Testis (tissue), 5 donors: Measurements from ENCODE around the gene POLQ. TPM values are rescaled to one million over a fixed set of nuclear protein-coding genes. Genes with fewer than 3 reads are reported as not detected.
"Not testable (repeated sequence)": the region's sequence is repeated elsewhere in the genome, so short reads cannot be mapped to it uniquely, and the experiment has no call there.

Source experiments
- DNase-seq: peaks from one replicate; pipeline ENCODE4 v3.0.0-alpha.2; 2019
- H3K27ac ChIP-seq, 2 donors: fragments of 200-600 bp; sonication (generic); one replicate each; pipeline ENCODE4 v1.5.1; 2019
- H3K27me3 ChIP-seq: fragments of 200-600 bp; sonication (generic); one replicate; pipeline ENCODE4 v1.5.1; 2019
- H3K36me3 ChIP-seq: fragments of 200-600 bp; sonication (generic); one replicate; pipeline ENCODE4 v1.5.1; 2017; ENCODE audit warnings: low read depth; ENCODE audit errors: missing control alignments
- H3K4me1 ChIP-seq: fragments of 200-600 bp; sonication (generic); one replicate; pipeline ENCODE4 v1.5.1; 2019
- H3K4me3 ChIP-seq, 2 donors: fragments of 200-600 bp; sonication (generic); one replicate each; pipeline ENCODE4 v1.5.1; 2017 to 2019
- H3K9me3 ChIP-seq: fragments of 200-600 bp; sonication (generic); one replicate; pipeline ENCODE4 v1.5.1; 2017
- POLR2A ChIP-seq: fragments of 450-650 bp; IDR thresholded peaks from one replicate; pipeline ENCODE4 v1.6.1; 2017; ENCODE audit warnings: antibody characterized with exemption, mild to moderate bottlenecking, moderate library complexity
- WGBS, 2 donors: methylation state at CpG; one replicate each; pipeline ENCODE4 v1.1.5; 2018; 5-methylcytosine and 5-hydroxymethylcytosine counted together
- intact Hi-C: fragments of 100-400 bp; cut with DNase I; formaldehyde crosslinking; loops from one replicate; pipeline ENCODE4 v1.15.1; 2023; ENCODE audit warnings: low total_unique reads
- long read RNA-seq, 2 donors: transcript quantifications; one replicate each; lab custom pipeline, GENCODE V29; 2026
- polyA plus RNA-seq: library from polyadenylated mRNA; stranded (reverse); fragments of 350-450 nt; fragmentation: Illumina TruSeq; extraction: RNeasy Lipid Tissue Mini Kit (QIAGEN cat#74804); gene quantifications from one replicate; pipeline ENCODE4 v1.2.3, GENCODE V29; 2014; ENCODE audit warnings: low read depth, low replicate concordance; ENCODE audit not compliant: insufficient read depth
- total RNA-seq, 2 donors: library from RNA; depleted of rRNA; stranded (reverse); fragments of >200 nt; gene quantifications; one replicate each; pipeline ENCODE4 v1.2.3, GENCODE V29; 2016
- TF ChIP-seq, protein P1 (sequence below), 3 experiments: fragments of 450-650 bp in 2 of 3; fragments of 200-600 bp in 1 of 3; sonication (generic) in 1 of 3; IDR thresholded peaks; one replicate each; pipeline ENCODE4 v1.5.1; 2016 to 2019; ENCODE audit warnings: antibody characterized with exemption in 3 of 3, mild to moderate bottlenecking in 2 of 3, moderate library complexity in 1 of 3

POLQ gene
- 10 to 100 TPM in 1 of 2 donors, 1 to 10 TPM in 1; 7.7 to 12.0 TPM for total RNA-seq
- 3.7 TPM for polyA plus RNA-seq
- long read RNA-seq, donor 1, partial matches to known transcripts = 8 of 8 reads
- long read RNA-seq, donor 1, other reads (novel, unspliced or antisense) = 0 of 8 reads
- long read RNA-seq, donor 2 = 0 reads

GRCh38 chr3:121545574-121546455 is at the start of gene POLQ:
POLQ (minus strand) TSS chr3:121545988; CDS start chr3:121545877, 111 bp downstream.
- H3K27ac ChIP-seq = peak within 1 kb of the TSS; percentile 26 to 52
- peak; percentile 97 for DNase-seq
- no peaks in the 10 kb centered on the region for H3K36me3 ChIP-seq
- TF ChIP-seq, protein P1, sequence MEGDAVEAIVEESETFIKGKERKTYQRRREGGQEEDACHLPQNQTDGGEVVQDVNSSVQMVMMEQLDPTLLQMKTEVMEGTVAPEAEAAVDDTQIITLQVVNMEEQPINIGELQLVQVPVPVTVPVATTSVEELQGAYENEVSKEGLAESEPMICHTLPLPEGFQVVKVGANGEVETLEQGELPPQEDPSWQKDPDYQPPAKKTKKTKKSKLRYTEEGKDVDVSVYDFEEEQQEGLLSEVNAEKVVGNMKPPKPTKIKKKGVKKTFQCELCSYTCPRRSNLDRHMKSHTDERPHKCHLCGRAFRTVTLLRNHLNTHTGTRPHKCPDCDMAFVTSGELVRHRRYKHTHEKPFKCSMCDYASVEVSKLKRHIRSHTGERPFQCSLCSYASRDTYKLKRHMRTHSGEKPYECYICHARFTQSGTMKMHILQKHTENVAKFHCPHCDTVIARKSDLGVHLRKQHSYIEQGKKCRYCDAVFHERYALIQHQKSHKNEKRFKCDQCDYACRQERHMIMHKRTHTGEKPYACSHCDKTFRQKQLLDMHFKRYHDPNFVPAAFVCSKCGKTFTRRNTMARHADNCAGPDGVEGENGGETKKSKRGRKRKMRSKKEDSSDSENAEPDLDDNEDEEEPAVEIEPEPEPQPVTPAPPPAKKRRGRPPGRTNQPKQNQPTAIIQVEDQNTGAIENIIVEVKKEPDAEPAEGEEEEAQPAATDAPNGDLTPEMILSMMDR (IDR thresholded peaks at IDR 0.05) = no peak
- no peak for TF ChIP-seq POLR2A
- no peaks in the 10 kb centered on the region for H3K4me1 ChIP-seq
- WGBS, 2 donors = 0% methylated on average over 22 to 42 of the region's 42 CpGs
- H3K27me3 ChIP-seq = no peaks in the 10 kb centered on the region
- intact Hi-C loops = no loop called here
- H3K9me3 ChIP-seq = no peaks in the 10 kb centered on the region
- peak within 1 kb of the TSS; percentile 61 to 62 for H3K4me3 ChIP-seq

DNA sequence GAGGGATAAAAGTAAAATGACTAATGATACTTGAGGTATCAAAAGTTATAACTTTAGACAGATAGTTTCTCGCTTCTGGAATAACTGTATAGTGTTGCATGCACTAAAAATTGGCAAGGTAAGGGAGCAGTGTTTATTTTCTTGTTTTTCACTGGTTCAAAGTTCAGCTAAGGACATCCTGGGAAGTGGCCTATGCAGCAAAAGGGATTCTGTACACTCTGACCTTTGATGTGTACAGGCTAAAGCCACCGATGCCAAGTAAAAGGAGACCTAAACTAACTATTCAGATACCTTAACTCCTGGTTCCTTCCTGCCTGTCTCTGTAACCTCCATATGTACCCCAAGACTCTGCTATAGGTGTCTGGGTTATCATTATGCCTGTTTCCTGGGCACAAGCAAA is 49.1 kb upstream of the POLQ start:
- Histone ChIP-seq H3K36me3 (no peaks in the 10 kb centered on the region), H3K4me1 (peaks cover 12% of the 10 kb centered on the region), H3K27ac (no peak overlapping the region), H3K27me3 (no peaks in the 10 kb centered on the region), H3K4me3 (no peak overlapping the region), H3K9me3 (no peaks in the 10 kb centered on the region)
- intact Hi-C loops = no loop called here
- TF ChIP-seq POLR2A = no peak
- TF ChIP-seq, protein P1 (IDR thresholded peaks at IDR 0.05) = no peak
- 64 to 67% methylated on average over 2 of the region's 2 CpGs for WGBS, 2 donors
- no peak for DNase-seq

- not testable (repeated sequence) for H3K36me3 ChIP-seq
Observed at GRCh38 chr3:121593806-121594205, 48.0 kb upstream of the POLQ start.

GRCh38 chr3:121592856-121593702 is 47.3 kb upstream of the POLQ start, which contains the start of gene FBXO40:
FBXO40 (plus strand) TSS chr3:121593379; CDS start chr3:121620576, 27,197 bp downstream.
- no peaks in the 10 kb centered on the region for H3K36me3 ChIP-seq
- no peak for TF ChIP-seq POLR2A
- TF ChIP-seq, protein P1 (IDR thresholded peaks at IDR 0.05) = no peak
- H3K27me3 ChIP-seq = no peaks in the 10 kb centered on the region
- DNase-seq = peak; percentile 74
- intact Hi-C loops = no loop called here
- peak within 1 kb of the TSS; percentile 42 to 53 for H3K27ac ChIP-seq
- no peaks in the 10 kb centered on the region for H3K9me3 ChIP-seq
- peaks cover 12% of the 10 kb centered on the region for H3K4me1 ChIP-seq
- 38 to 51% methylated on average over 11 of the region's 11 CpGs for WGBS, 2 donors
- H3K4me3 ChIP-seq = no peak within 1 kb of the TSS

More at GRCh38 chr3:121593806-121594205, 48.0 kb upstream of the POLQ start:
- H3K4me3 ChIP-seq, H3K27me3 ChIP-seq, DNase-seq, H3K27ac ChIP-seq, intact Hi-C loops, H3K9me3 ChIP-seq: not testable (repeated sequence)
- H3K4me1 ChIP-seq = peaks cover 12% of the 10 kb centered on the region
- WGBS, 2 donors = 84 to 91% methylated on average over 4 of the region's 4 CpGs

GRCh38 chr3:121584418-121584817 is 38.6 kb upstream of the POLQ start:
- WGBS, 2 donors = 91 to 100% methylated on average over 1 of the region's 1 CpG
- H3K27ac ChIP-seq = no peak overlapping the region
- H3K4me1 ChIP-seq = no peaks in the 10 kb centered on the region
- no peaks in the 10 kb centered on the region for H3K36me3 ChIP-seq
- no peaks in the 10 kb centered on the region for H3K9me3 ChIP-seq
- H3K4me3 ChIP-seq = no peak overlapping the region
- no peak for DNase-seq
- H3K27me3 ChIP-seq = no peaks in the 10 kb centered on the region
- TF ChIP-seq, protein P1 (IDR thresholded peaks at IDR 0.05) = no peak
- no peak for TF ChIP-seq POLR2A
- intact Hi-C loops = no loop called here
